HepG2 (cell line): ENCODE data around the gene NRG4. TPM values are rescaled to one million over a fixed set of nuclear protein-coding genes. Genes with fewer than 3 reads are reported as not detected.

Experiments
- ATAC-seq: fragments of 200-7000 bp; cut with Tn5 transposase; 3 replicates; pipeline ENCODE4 v1.9.1; 2020; ENCODE audit warnings: mild to moderate bottlenecking, moderate library complexity
- BruUV-seq: library from RNA; stranded (reverse); fragments of 400-500 nt; replicated peaks from 2 replicates; lab custom pipeline; 2021; lab: Mats Ljungman, UMichigan
- CTCF ChIA-PET: fragments of 300-600 bp; formaldehyde crosslinking; extraction: SDS; loops from one replicate; lab custom pipeline; 2021; ENCODE audit warnings: low total read pairs, inconsistent platforms, low intra/inter-chr PET ratio; lab: Yijun Ruan, JAX
- POLR2A ChIA-PET: fragments of 350-600 bp; sonication (Branson Sonifier 250); formaldehyde crosslinking; loops from one replicate; lab custom pipeline; 2020; ENCODE audit warnings: antibody characterized with exemption, inconsistent platforms; lab: Yijun Ruan, JAX
- DNase-seq: peaks from one replicate; pipeline ENCODE4 v3.0.0-alpha.2; 2015; ENCODE audit warnings: low spot score
- FAIRE-seq: peaks from 3 replicates; lab custom pipeline; 2011; peaks lifted over from hg19 to GRCh38; lab: Jason Lieb, UNC
- H2AFZ ChIP-seq: one replicate; pipeline ENCODE4 v1.6.1; 2011; ENCODE audit warnings: low read length, inconsistent platforms
- H3K27ac ChIP-seq: fragments of 300-600 bp; 3 replicates; pipeline ENCODE4 v1.8.0; 2011; ENCODE audit warnings: mixed run types, mild to moderate bottlenecking, mixed read lengths, low read length, inconsistent platforms; ENCODE audit not compliant: insufficient read depth; ENCODE audit errors: extremely low read length
- H3K27me3 ChIP-seq, 2 experiments: fragments of 200-600 bp in 1 of 2; 2 replicates in 1 of 2; 3 replicates in 1 of 2; pipeline versions ENCODE4 v1.6.0 to v1.8.0; 2011; ENCODE audit warnings: low read length in 2 of 2, mild to moderate bottlenecking in 2 of 2, moderate library complexity in 2 of 2, inconsistent platforms in 1 of 2; ENCODE audit not compliant: insufficient read depth in 2 of 2, control insufficient read depth in 1 of 2
- H3K36me3 ChIP-seq, 2 experiments: fragments of 200-600 bp in 1 of 2; replicated peaks in 1 of 2; 2 replicates in 1 of 2; 3 replicates in 1 of 2; pipeline versions ENCODE4 v1.5.1 to v1.8.0; 2011; ENCODE audit warnings: low read length in 2 of 2, inconsistent platforms in 1 of 2; ENCODE audit not compliant: insufficient read depth in 2 of 2, control insufficient read depth in 1 of 2
- H3K4me1 ChIP-seq: 2 replicates; pipeline ENCODE4 v1.5.1; 2012; ENCODE audit warnings: low read length, inconsistent platforms; ENCODE audit not compliant: insufficient read depth
- H3K4me2 ChIP-seq: 2 replicates; pipeline ENCODE4 v1.6.0; 2011; ENCODE audit warnings: low read depth, low read length, inconsistent platforms
- H3K4me3 ChIP-seq, 3 experiments: fragments of 200-600 bp in 1 of 3; sonication (generic), shearing (Covaris generic) in 1 of 3; replicated peaks in 1 of 3; 2 replicates each; pipeline ENCODE4 v1.5.1; 2011 to 2016; ENCODE audit warnings: low read length in 3 of 3, inconsistent platforms in 2 of 3, low read depth in 2 of 3, mild to moderate bottlenecking in 2 of 3, control low read depth in 1 of 3, mixed read lengths in 1 of 3; ENCODE audit not compliant: insufficient read depth in 1 of 3
- H3K79me2 ChIP-seq: one replicate; pipeline ENCODE4 v1.6.1; 2011; ENCODE audit warnings: low read length, inconsistent platforms; ENCODE audit not compliant: insufficient read depth
- H3K9ac ChIP-seq: 2 replicates; pipeline ENCODE4 v1.6.0; 2011; ENCODE audit warnings: mild to moderate bottlenecking, low read depth, low read length, inconsistent platforms; ENCODE audit not compliant: insufficient read depth
- H3K9me3 ChIP-seq: 2 replicates; pipeline ENCODE4 v1.5.1; 2012; ENCODE audit warnings: mild to moderate bottlenecking, low read length
- H4K20me1 ChIP-seq: 2 replicates; pipeline ENCODE4 v1.6.0; 2011; ENCODE audit warnings: inconsistent platforms, mild to moderate bottlenecking, low read length, moderate library complexity; ENCODE audit not compliant: insufficient read depth
- SETDB1 ChIP-seq: sonication (generic); formaldehyde crosslinking; IDR thresholded peaks from 2 replicates; pipeline ENCODE4 v1.5.1; 2020; ENCODE audit warnings: missing genetic modification reagents, mild to moderate bottlenecking, borderline replicate concordance
- SMAD9 ChIP-seq: sonication (generic); formaldehyde crosslinking; IDR thresholded peaks from 2 replicates; pipeline ENCODE4 v1.5.1; 2020; ENCODE audit warnings: mild to moderate bottlenecking, missing genetic modification reagents
- ZNF652 ChIP-seq: IDR thresholded peaks from 2 replicates; pipeline ENCODE4 v1.6.1; 2016; ENCODE audit warnings: low read depth, borderline replicate concordance
- in situ Hi-C: cut with HindIII; loops from 2 replicates; pipeline ENCODE4 v1.10.0; 2017; ENCODE audit warnings: low pct_unique_long_range_greater_than_20kb; ENCODE audit not compliant: extremely low pct_ligation_motif_present
- intact Hi-C: fragments of 100-400 bp; cut with micrococcal nuclease; formaldehyde crosslinking; loops from one replicate; pipeline ENCODE4 v1.10.0; 2022; ENCODE audit not compliant: unreplicated experiment
- polyA plus RNA-seq, 8 experiments: library from polyadenylated mRNA; depleted of rRNA in 3 of 8; stranded (reverse) in 7 of 8; unstranded in 1 of 8; fragments of >200 nt; fragmentation: Illumina TruSeq in 4 of 8; extraction: Trizol in 4 of 8; gene quantifications; 2 replicates each; pipeline versions ENCODE4 v1.2.1 to v1.2.3, GENCODE V29; 2011 to 2016; ENCODE audit warnings: low read depth in 4 of 8, missing spikeins in 1 of 8, mixed read lengths in 1 of 8; ENCODE audit not compliant: insufficient read depth in 1 of 8
- total RNA-seq, 5 experiments: library from RNA; depleted of rRNA; stranded (reverse); fragments of >200 nt; fragmentation: Illumina TruSeq; extraction: Trizol; gene quantifications; 2 replicates each; pipeline ENCODE4 v1.2.3, GENCODE V29; 2016; ENCODE audit warnings: low read depth in 1 of 5
- TF ChIP-seq, protein P1 (sequence below): IDR thresholded peaks from 2 replicates; pipeline ENCODE4 v1.6.1; 2012; ENCODE audit warnings: low read length, improper control_type of control experiment

NRG4 gene
- total and polyA plus RNA-seq, 2 of the 13 experiments (the other 11 are each of a cell fraction or from before 2014, with no cell fraction given): 0.01 TPM; not detected in 1

DNA sequence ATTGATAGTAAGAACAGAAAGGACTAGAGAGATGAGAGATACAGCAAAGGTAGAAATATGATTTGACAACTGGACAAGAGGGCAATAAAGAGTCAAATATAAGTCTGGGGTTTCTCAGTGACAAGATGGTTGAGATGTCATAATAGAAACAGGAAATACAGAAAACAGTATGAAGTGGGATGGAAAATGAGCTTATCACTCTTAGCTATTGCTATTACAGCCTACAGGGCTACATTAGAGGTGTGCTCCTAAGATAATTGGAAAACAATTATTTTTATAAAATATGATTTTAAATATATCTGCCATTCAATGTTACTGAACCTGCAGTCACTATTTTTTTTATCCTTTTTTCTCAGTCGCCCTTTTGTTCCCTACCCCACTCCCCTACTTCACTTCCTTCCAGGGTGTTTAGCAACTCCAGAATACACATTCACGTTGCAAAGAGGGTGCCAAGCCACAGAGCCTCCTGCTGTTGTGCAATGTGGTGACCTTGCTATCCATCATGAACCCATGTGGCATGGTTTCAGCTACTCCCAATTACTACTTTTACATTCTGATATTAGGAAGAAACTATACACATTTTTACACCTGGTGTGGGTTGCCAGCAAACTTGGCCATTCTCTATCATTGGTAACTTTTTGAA, 6.0 kb downstream of the NRG4 start (continued):
- TF ChIP-seq SETDB1 (CRISPR knock-in tag): no peak

DNA sequence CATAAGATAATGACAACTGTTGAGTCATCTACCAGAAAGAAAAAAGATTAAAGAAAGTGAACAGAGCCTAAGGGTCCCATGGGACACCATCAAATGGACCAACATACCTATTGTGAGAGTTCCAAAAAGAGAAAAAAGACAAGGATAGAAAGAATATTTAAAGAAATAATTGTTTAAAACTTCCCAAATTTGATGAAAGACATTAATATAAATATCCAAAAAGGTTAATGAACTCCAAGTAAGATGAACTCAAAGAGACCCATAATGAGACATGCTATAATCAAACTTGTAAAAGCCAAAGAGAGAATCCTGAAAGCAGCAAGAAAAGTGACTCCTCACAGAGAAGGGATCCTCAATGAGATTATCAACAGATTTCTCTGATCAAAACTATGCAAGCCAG, 8.9 kb downstream of the NRG4 start:
- intact Hi-C loops (no loop called here), in situ Hi-C loops (no loop called here)
- CTCF ChIA-PET: no interaction called here

More for the DNA sequence above, 8.9 kb downstream of the NRG4 start:
- no peaks in the 10 kb centered on the region for H4K20me1 ChIP-seq
- H3K27ac ChIP-seq: no peak overlapping the region
- no peaks in the 10 kb centered on the region for H3K36me3 ChIP-seq
- no peak overlapping the region for H3K9ac ChIP-seq
- FAIRE-seq (no peak), DNase-seq (no peak), ATAC-seq (no peak)
- no peak overlapping the region for H3K4me2 ChIP-seq
- H3K27me3 ChIP-seq: no peaks in the 10 kb centered on the region; a peak in 1 of 5 replicates
- TF ChIP-seq ZNF652 (CRISPR knock-in tag) (no peak), SMAD9 (no peak)
- TF ChIP-seq, protein P1, sequence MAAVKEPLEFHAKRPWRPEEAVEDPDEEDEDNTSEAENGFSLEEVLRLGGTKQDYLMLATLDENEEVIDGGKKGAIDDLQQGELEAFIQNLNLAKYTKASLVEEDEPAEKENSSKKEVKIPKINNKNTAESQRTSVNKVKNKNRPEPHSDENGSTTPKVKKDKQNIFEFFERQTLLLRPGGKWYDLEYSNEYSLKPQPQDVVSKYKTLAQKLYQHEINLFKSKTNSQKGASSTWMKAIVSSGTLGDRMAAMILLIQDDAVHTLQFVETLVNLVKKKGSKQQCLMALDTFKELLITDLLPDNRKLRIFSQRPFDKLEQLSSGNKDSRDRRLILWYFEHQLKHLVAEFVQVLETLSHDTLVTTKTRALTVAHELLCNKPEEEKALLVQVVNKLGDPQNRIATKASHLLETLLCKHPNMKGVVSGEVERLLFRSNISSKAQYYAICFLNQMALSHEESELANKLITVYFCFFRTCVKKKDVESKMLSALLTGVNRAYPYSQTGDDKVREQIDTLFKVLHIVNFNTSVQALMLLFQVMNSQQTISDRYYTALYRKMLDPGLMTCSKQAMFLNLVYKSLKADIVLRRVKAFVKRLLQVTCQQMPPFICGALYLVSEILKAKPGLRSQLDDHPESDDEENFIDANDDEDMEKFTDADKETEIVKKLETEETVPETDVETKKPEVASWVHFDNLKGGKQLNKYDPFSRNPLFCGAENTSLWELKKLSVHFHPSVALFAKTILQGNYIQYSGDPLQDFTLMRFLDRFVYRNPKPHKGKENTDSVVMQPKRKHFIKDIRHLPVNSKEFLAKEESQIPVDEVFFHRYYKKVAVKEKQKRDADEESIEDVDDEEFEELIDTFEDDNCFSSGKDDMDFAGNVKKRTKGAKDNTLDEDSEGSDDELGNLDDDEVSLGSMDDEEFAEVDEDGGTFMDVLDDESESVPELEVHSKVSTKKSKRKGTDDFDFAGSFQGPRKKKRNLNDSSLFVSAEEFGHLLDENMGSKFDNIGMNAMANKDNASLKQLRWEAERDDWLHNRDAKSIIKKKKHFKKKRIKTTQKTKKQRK: no peak
- H3K9me3 ChIP-seq: no peaks in the 10 kb centered on the region
- POLR2A ChIA-PET: no interaction called here
- no peaks in the 10 kb centered on the region for H3K4me1 ChIP-seq
- no TSS peak for BruUV-seq
- H2AFZ ChIP-seq: no peak overlapping the region
- H3K79me2 ChIP-seq: no peaks in the 10 kb centered on the region
- no peak overlapping the region for H3K4me3 ChIP-seq
